ENCODE data around the gene ARHGAP29.

The ARHGAP29 gene

GRCh38 chr1:94205639-94206038 lies 31.7 kb downstream of the ARHGAP29 start:
- H3K4me3 ChIP-seq (ENCODE audit: low read length) = no peak overlapping the region

GRCh38 chr1:94202241-94202640 lies 35.1 kb downstream of the ARHGAP29 start:
- no CpG with 5 or more reads among the region's 6 CpGs for WGBS (ENCODE audit: insufficient coverage, insufficient read length)
- Histone ChIP-seq H3K27me3 (ENCODE audit: control insufficient read depth, insufficient read depth, low read length) (no peaks in the 10 kb centered on the region), H3K36me3 (ENCODE audit: control insufficient read depth, insufficient read depth, low read length) (no peaks in the 10 kb centered on the region)

More at GRCh38 chr1:94205639-94206038, 31.7 kb downstream of the ARHGAP29 start:
- no peak for DNase-seq (ENCODE audit: low read depth, low spot score)
- Histone ChIP-seq H3K9me3 (ENCODE audit: control insufficient read depth, insufficient read depth, low read length) (no peaks in the 10 kb centered on the region), H3K36me3 (ENCODE audit: control insufficient read depth, insufficient read depth, low read length) (no peaks in the 10 kb centered on the region), H3K4me1 (ENCODE audit: control insufficient read depth, insufficient read depth, low read length) (no peaks in the 10 kb centered on the region), H3K27ac (ENCODE audit: low read length) (no peak overlapping the region), H3K27me3 (ENCODE audit: control insufficient read depth, insufficient read depth, low read length) (no peaks in the 10 kb centered on the region)
- WGBS (ENCODE audit: insufficient coverage, insufficient read length) = no CpG with 5 or more reads among the region's 1 CpG

GRCh38 chr1:94199398-94199797 lies 38.0 kb downstream of the ARHGAP29 start:
- Histone ChIP-seq H3K9me3 (ENCODE audit: control insufficient read depth, insufficient read depth, low read length) (no peaks in the 10 kb centered on the region), H3K4me1 (ENCODE audit: control insufficient read depth, insufficient read depth, low read length) (no peaks in the 10 kb centered on the region), H3K36me3 (ENCODE audit: control insufficient read depth, insufficient read depth, low read length) (no peaks in the 10 kb centered on the region), H3K27me3 (ENCODE audit: control insufficient read depth, insufficient read depth, low read length) (no peaks in the 10 kb centered on the region), H3K4me3 (ENCODE audit: low read length) (no peak overlapping the region), H3K27ac (ENCODE audit: low read length) (no peak overlapping the region)
- no CpG with 5 or more reads among the region's 2 CpGs for WGBS (ENCODE audit: insufficient coverage, insufficient read length)
- DNase-seq (ENCODE audit: low read depth, low spot score) = no peak

More at GRCh38 chr1:94202241-94202640, 35.1 kb downstream of the ARHGAP29 start:
- no peaks in the 10 kb centered on the region for H3K4me1 ChIP-seq (ENCODE audit: control insufficient read depth, insufficient read depth, low read length)
- no peak overlapping the region for H3K27ac ChIP-seq (ENCODE audit: low read length)
- no peak for DNase-seq (ENCODE audit: low read depth, low spot score)
- no peaks in the 10 kb centered on the region for H3K9me3 ChIP-seq (ENCODE audit: control insufficient read depth, insufficient read depth, low read length)
- H3K4me3 ChIP-seq (ENCODE audit: low read length) = no peak overlapping the region

DNA sequence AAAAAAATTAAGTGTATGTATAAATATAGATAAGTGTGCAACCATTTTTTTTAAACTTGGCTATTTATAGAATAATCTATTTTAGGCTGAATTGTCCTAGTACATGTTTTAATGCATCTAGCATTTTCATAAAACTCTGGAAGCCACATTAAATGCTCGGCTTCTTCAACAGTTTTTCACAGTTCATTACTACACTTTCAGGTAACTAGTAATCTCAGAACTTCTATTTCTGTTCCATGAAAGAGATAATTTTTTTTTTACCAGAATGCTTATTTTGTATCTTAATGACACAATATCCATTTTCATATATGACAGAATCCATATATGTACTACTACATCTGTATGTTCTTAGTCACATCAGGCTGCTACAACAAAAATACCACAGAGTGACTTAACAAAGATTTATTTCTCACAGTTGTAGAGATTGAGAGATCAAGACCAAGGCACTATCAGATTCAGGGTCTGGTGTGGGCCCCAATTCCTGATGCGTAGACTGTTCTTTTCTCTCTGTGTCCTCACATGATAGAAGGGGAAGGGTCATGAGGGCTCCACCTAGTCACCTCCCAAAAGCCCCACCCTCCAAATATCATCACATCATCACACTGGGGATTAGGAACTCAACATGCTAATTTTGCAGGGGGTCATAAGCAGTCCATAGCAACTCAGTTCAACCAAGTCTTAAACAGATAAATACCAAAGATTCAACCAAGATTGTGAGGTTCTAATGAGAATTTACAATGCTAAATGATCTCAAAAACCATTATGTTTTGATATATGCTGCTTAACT lies 43.1 kb downstream of the ARHGAP29 start:
- H3K9me3 ChIP-seq (ENCODE audit: control insufficient read depth, insufficient read depth, low read length) = no peaks in the 10 kb centered on the region
- no CpG with 5 or more reads among the region's 2 CpGs for WGBS (ENCODE audit: insufficient coverage, insufficient read length)
- no peaks in the 10 kb centered on the region for H3K27me3 ChIP-seq (ENCODE audit: control insufficient read depth, insufficient read depth, low read length)
- no peak overlapping the region for H3K4me3 ChIP-seq (ENCODE audit: low read length)
- H3K4me1 ChIP-seq (ENCODE audit: control insufficient read depth, insufficient read depth, low read length) = no peaks in the 10 kb centered on the region
- H3K36me3 ChIP-seq (ENCODE audit: control insufficient read depth, insufficient read depth, low read length) = no peaks in the 10 kb centered on the region
- DNase-seq (ENCODE audit: low read depth, low spot score) = no peak
- no peak overlapping the region for H3K27ac ChIP-seq (ENCODE audit: low read length)

DNA sequence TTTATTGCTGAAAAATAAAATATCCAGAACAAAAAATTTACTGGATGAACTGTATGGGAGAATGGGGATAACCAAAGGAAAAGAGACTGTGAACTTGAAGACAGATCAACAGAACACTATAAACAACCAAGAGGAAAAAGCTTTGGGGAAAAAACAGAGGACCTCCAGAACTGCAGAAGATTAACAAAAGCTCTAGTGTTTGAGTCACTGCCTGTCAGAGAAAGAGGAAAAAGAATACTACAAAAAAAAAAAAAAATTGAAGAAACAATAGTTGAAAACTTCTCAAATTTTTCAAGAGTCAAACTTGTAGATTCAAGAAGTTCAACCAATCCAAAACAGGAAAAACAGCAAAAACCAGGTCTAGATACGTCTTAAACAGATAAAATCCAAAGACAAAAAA lies 44.3 kb downstream of the ARHGAP29 start:
- Histone ChIP-seq H3K4me1 (ENCODE audit: control insufficient read depth, insufficient read depth, low read length) (no peaks in the 10 kb centered on the region), H3K27ac (ENCODE audit: low read length) (no peak overlapping the region), H3K9me3 (ENCODE audit: control insufficient read depth, insufficient read depth, low read length) (no peaks in the 10 kb centered on the region), H3K36me3 (ENCODE audit: control insufficient read depth, insufficient read depth, low read length) (no peaks in the 10 kb centered on the region), H3K4me3 (ENCODE audit: low read length) (no peak overlapping the region), H3K27me3 (ENCODE audit: control insufficient read depth, insufficient read depth, low read length) (no peaks in the 10 kb centered on the region)
- no peak for DNase-seq (ENCODE audit: low read depth, low spot score)
- no CpG with 5 or more reads among the region's 1 CpG for WGBS (ENCODE audit: insufficient coverage, insufficient read length)

GRCh38 chr1:94191216-94191615 lies 46.2 kb downstream of the ARHGAP29 start:
- Histone ChIP-seq H3K36me3 (ENCODE audit: control insufficient read depth, insufficient read depth, low read length) (no peaks in the 10 kb centered on the region), H3K9me3 (ENCODE audit: control insufficient read depth, insufficient read depth, low read length) (no peaks in the 10 kb centered on the region), H3K4me1 (ENCODE audit: control insufficient read depth, insufficient read depth, low read length) (no peaks in the 10 kb centered on the region), H3K27me3 (ENCODE audit: control insufficient read depth, insufficient read depth, low read length) (no peaks in the 10 kb centered on the region), H3K4me3 (ENCODE audit: low read length) (no peak overlapping the region), H3K27ac (ENCODE audit: low read length) (no peak overlapping the region)
- DNase-seq (ENCODE audit: low read depth, low spot score) = no peak
- no CpG with 5 or more reads among the region's 1 CpG for WGBS (ENCODE audit: insufficient coverage, insufficient read length)

DNA sequence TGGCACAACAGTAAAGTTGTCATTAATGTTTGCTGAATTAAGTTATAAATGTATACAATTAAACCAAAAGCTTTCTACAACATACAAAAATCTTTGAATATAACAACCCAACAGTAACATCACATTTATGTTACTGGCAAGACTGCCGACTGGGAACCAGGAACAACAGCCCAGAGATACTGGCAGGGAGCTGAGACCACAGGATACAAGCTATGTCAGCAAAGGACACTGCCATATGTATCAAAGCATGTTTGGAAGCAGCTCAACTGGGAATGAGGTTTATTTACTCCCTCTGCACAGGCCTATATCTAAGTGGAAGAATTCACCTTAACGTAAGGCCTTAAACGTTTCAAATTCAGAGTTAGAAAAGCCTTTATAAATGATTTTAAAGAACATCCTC lies 50.4 kb downstream of the ARHGAP29 start:
- no peaks in the 10 kb centered on the region for H3K9me3 ChIP-seq (ENCODE audit: control insufficient read depth, insufficient read depth, low read length)
- H3K27me3 ChIP-seq (ENCODE audit: control insufficient read depth, insufficient read depth, low read length) = no peaks in the 10 kb centered on the region
- no peaks in the 10 kb centered on the region for H3K4me1 ChIP-seq (ENCODE audit: control insufficient read depth, insufficient read depth, low read length)
- DNase-seq (ENCODE audit: low read depth, low spot score) = no peak
- no peak overlapping the region for H3K4me3 ChIP-seq (ENCODE audit: low read length)
- H3K27ac ChIP-seq (ENCODE audit: low read length) = no peak overlapping the region
- no peaks in the 10 kb centered on the region for H3K36me3 ChIP-seq (ENCODE audit: control insufficient read depth, insufficient read depth, low read length)
- WGBS (ENCODE audit: insufficient coverage, insufficient read length) = no CpG with 5 or more reads among the region's 3 CpGs

GRCh38 chr1:94183197-94183815 lies 54.1 kb downstream of the ARHGAP29 start:
- no peaks in the 10 kb centered on the region for H3K36me3 ChIP-seq (ENCODE audit: control insufficient read depth, insufficient read depth, low read length)
- no peak overlapping the region for H3K27ac ChIP-seq (ENCODE audit: low read length)
- H3K9me3 ChIP-seq (ENCODE audit: control insufficient read depth, insufficient read depth, low read length) = no peaks in the 10 kb centered on the region
- no peaks in the 10 kb centered on the region for H3K4me1 ChIP-seq (ENCODE audit: control insufficient read depth, insufficient read depth, low read length)
- H3K4me3 ChIP-seq (ENCODE audit: low read length) = no peak overlapping the region
- no CpG with 5 or more reads among the region's 3 CpGs for whole genome bisulfite sequencing (ENCODE audit: insufficient coverage, insufficient read length)
- DNase-seq (ENCODE audit: low read depth, low spot score) = no peak
- H3K27me3 ChIP-seq (ENCODE audit: control insufficient read depth, insufficient read depth, low read length) = no peaks in the 10 kb centered on the region

DNA sequence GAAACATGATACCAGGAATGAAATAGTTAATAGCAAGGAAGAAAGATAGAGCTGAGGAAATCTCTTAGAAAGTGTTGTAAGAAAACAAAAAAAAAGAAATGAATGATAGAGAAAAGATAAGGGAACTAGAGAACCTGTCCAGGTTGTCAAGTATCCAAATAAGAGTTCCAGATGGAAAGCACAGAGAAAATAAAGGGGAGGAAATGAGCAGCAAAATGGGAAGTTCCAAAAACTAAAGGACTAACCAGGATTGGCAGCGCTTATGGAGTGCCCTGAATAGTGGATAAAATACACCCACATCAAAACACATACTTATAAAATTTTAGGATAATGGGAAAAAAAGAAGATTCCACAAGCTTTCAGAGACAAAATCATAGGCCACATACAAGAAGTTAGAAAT lies 55.2 kb downstream of the ARHGAP29 start:
- Histone ChIP-seq H3K27me3 (ENCODE audit: control insufficient read depth, insufficient read depth, low read length) (no peaks in the 10 kb centered on the region), H3K4me1 (ENCODE audit: control insufficient read depth, insufficient read depth, low read length) (no peaks in the 10 kb centered on the region), H3K27ac (ENCODE audit: low read length) (no peak overlapping the region), H3K9me3 (ENCODE audit: control insufficient read depth, insufficient read depth, low read length) (no peaks in the 10 kb centered on the region), H3K4me3 (ENCODE audit: low read length) (no peak overlapping the region), H3K36me3 (ENCODE audit: control insufficient read depth, insufficient read depth, low read length) (no peaks in the 10 kb centered on the region)
- WGBS (ENCODE audit: insufficient coverage, insufficient read length) = no CpG with 5 or more reads among the region's 1 CpG
- DNase-seq (ENCODE audit: low read depth, low spot score) = no peak

- WGBS (ENCODE audit: insufficient coverage, insufficient read length) = no CpG with 5 or more reads among the region's 1 CpG
- Histone ChIP-seq H3K4me1 (ENCODE audit: control insufficient read depth, insufficient read depth, low read length) (no peaks in the 10 kb centered on the region), H3K36me3 (ENCODE audit: control insufficient read depth, insufficient read depth, low read length) (no peaks in the 10 kb centered on the region), H3K4me3 (ENCODE audit: low read length) (no peak overlapping the region), H3K27ac (ENCODE audit: low read length) (no peak overlapping the region), H3K27me3 (ENCODE audit: control insufficient read depth, insufficient read depth, low read length) (no peaks in the 10 kb centered on the region), H3K9me3 (ENCODE audit: control insufficient read depth, insufficient read depth, low read length) (no peaks in the 10 kb centered on the region)
- no peak for DNase-seq (ENCODE audit: low read depth, low spot score)
Observed at GRCh38 chr1:94180650-94181049, 56.7 kb downstream of the ARHGAP29 start.

GRCh38 chr1:94178901-94179300 lies 58.5 kb downstream of the ARHGAP29 start:
- no peaks in the 10 kb centered on the region for H3K27me3 ChIP-seq (ENCODE audit: control insufficient read depth, insufficient read depth, low read length)
- H3K36me3 ChIP-seq (ENCODE audit: control insufficient read depth, insufficient read depth, low read length) = no peaks in the 10 kb centered on the region
- H3K4me1 ChIP-seq (ENCODE audit: control insufficient read depth, insufficient read depth, low read length) = no peaks in the 10 kb centered on the region
- no peak overlapping the region for H3K27ac ChIP-seq (ENCODE audit: low read length)
- H3K4me3 ChIP-seq (ENCODE audit: low read length) = no peak overlapping the region
- H3K9me3 ChIP-seq (ENCODE audit: control insufficient read depth, insufficient read depth, low read length) = no peaks in the 10 kb centered on the region
- DNase-seq (ENCODE audit: low read depth, low spot score) = no peak

Data from iPS DF 6.9 (cell line).